Measurements from ENCODE around the gene CRISPLD2.

DNA sequence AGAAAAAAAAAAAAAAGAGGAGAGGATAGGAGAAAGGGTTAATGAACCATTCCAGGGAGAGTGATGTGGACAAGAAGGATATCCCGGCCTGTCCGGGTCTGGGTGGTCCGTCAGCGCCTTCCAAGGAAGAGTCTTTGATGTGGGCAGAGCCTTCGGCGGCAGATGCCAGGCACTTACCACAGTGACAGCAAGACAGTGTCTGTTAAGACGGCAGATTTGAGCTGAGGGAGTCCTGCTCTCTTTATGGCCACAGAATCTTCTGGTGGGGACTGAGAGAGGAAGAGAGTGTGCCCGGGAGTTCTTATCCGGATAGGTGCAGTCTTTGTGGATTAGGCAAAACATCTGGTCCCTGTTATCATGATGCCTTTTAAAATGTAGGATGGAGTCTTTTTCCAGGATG is 96.4 kb downstream of the CRISPLD2 start:
- TF ChIP-seq CTCF (IDR thresholded peaks at IDR 0.05 in 2 of 3, conservative IDR thresholded peaks at IDR 0.05 in 1 of 3; ENCODE audit: insufficient read depth in 2 of 3, low read depth in 1 of 3, low read length in 3 of 3): no peak
- TF ChIP-seq TSHZ1 (CRISPR knock-in tag; IDR thresholded peaks at IDR 0.05): no peak
- TF ChIP-seq JUN (IDR thresholded peaks at IDR 0.05; ENCODE audit: borderline replicate concordance, low read depth, low read length): no peak
- TF ChIP-seq JUN (CRISPR knock-in tag; IDR thresholded peaks at IDR 0.05; ENCODE audit: borderline replicate concordance): no peak
- TF ChIP-seq TCF7 (IDR thresholded peaks at IDR 0.05; ENCODE audit: borderline replicate concordance): no peak
- TF ChIP-seq CCNT2 (IDR thresholded peaks at IDR 0.05; ENCODE audit: borderline replicate concordance, extremely low read depth, insufficient read length, low read depth, low read length): no peak
- no peak for TF ChIP-seq ERF (CRISPR knock-in tag; IDR thresholded peaks at IDR 0.05)
- no peak for TF ChIP-seq ZNF121 (CRISPR knock-in tag; conservative IDR thresholded peaks at IDR 0.05)
- no peak for TF ChIP-seq ZNF785 (CRISPR knock-in tag; IDR thresholded peaks at IDR 0.05)
- no peak for TF ChIP-seq KDM1A (IDR thresholded peaks at IDR 0.05)
- TF ChIP-seq CEBPB (tag; IDR thresholded peaks at IDR 0.05): no peak
- TF ChIP-seq SREBF2 (CRISPR knock-in tag; IDR thresholded peaks at IDR 0.05): no peak
- no peak for TF ChIP-seq RNF2 (IDR thresholded peaks at IDR 0.05)
- TF ChIP-seq ZNF76 (CRISPR knock-in tag; IDR thresholded peaks at IDR 0.05; ENCODE audit: borderline replicate concordance): no peak
